ENCODE results near the gene RASA3.

Gene RASA3

GRCh38 chr13:114173272-114173671, 40.8 kb upstream of the RASA3 start:
- Histone ChIP-seq H3K27ac (ENCODE audit: insufficient read depth in 1 of 2, low read depth in 1 of 2, low read length in 2 of 2, poor library complexity in 1 of 2, severe bottlenecking in 2 of 2) (no peak overlapping the region), H3K4me3 (ENCODE audit: control insufficient read depth in 1 of 7, extremely low read depth in 1 of 7, insufficient read depth in 4 of 7, low read depth in 2 of 7, low read length in 6 of 7) (no peak overlapping the region), H3K9me3 (ENCODE audit: control extremely low read depth in 1 of 5, control insufficient read depth in 4 of 5, insufficient read depth in 2 of 5, low read depth in 1 of 5, low read length in 4 of 5) (peaks cover 2 to 24% (median 11%) of the 10 kb centered on the region in 5 experiments), H3K4me1 (ENCODE audit: control extremely low read depth in 1 of 4, control insufficient read depth in 4 of 4, insufficient read depth in 4 of 4, low read length in 3 of 4) (no peaks in the 10 kb centered on the region), H3K36me3 (ENCODE audit: control insufficient read depth in 4 of 4, insufficient read depth in 4 of 4, low read length in 3 of 4) (no peaks in the 10 kb centered on the region), H3K27me3 (replicated peaks in 2 of 5; ENCODE audit: control insufficient read depth in 4 of 5, insufficient read depth in 5 of 5, low read length in 4 of 5) (no peaks in the 10 kb centered on the region)
- WGBS (ENCODE audit: insufficient coverage): 100% methylated on average over 3 of the region's 3 CpGs
- ChIA-PET POLR2A (no interaction called here), CTCF (interaction anchor here (3.8 kb wide), 1 partner anchor 13 kb away, joined by 14 read pairs; no protein-coding TSS in a partner anchor)
- DNase-seq: no peak

GRCh38 chr13:114167885-114168284, 35.5 kb upstream of the RASA3 start:
- CTCF ChIA-PET: interaction anchor here (0.8 to 1.6 kb wide), 3 partner anchors 9 to 27 kb away, joined by 3 to 5 read pairs (median 3); no protein-coding TSS in a partner anchor
- Histone ChIP-seq H3K27ac (ENCODE audit: insufficient read depth in 1 of 2, low read depth in 1 of 2, low read length in 2 of 2, poor library complexity in 1 of 2, severe bottlenecking in 2 of 2) (no peak overlapping the region), H3K4me3 (ENCODE audit: control insufficient read depth in 1 of 7, extremely low read depth in 1 of 7, insufficient read depth in 4 of 7, low read depth in 2 of 7, low read length in 6 of 7) (no peak overlapping the region), H3K27me3 (replicated peaks in 2 of 5; ENCODE audit: control insufficient read depth in 4 of 5, insufficient read depth in 5 of 5, low read length in 4 of 5) (no peaks in the 10 kb centered on the region), H3K4me1 (ENCODE audit: control extremely low read depth in 1 of 4, control insufficient read depth in 4 of 4, insufficient read depth in 4 of 4, low read length in 3 of 4) (peaks cover 8 to 33% (median 27%) of the 10 kb centered on the region in 4 experiments), H3K36me3 (ENCODE audit: control insufficient read depth in 4 of 4, insufficient read depth in 4 of 4, low read length in 3 of 4) (no peaks in the 10 kb centered on the region), H3K9me3 (ENCODE audit: control extremely low read depth in 1 of 5, control insufficient read depth in 4 of 5, insufficient read depth in 2 of 5, low read depth in 1 of 5, low read length in 4 of 5) (peaks cover 2 to 10% (median 6%) of the 10 kb centered on the region in 5 experiments)
- WGBS (ENCODE audit: insufficient coverage): 93% methylated on average over 4 of the region's 5 CpGs
- no peak for DNase-seq
- POLR2A ChIA-PET: interaction anchor here (0.8 kb wide), 1 partner anchor 809 kb away, joined by 3 read pairs; no protein-coding TSS in a partner anchor

GRCh38 chr13:114167426-114167825, 35.0 kb upstream of the RASA3 start:
- 33% methylated on average over 5 of the region's 5 CpGs for WGBS (ENCODE audit: insufficient coverage)
- no peaks in the 10 kb centered on the region for H3K36me3 ChIP-seq (ENCODE audit: control insufficient read depth in 4 of 4, insufficient read depth in 4 of 4, low read length in 3 of 4)
- ChIA-PET POLR2A (interaction anchor here (0.8 kb wide), 1 partner anchor 808 kb away, joined by 3 read pairs; no protein-coding TSS in a partner anchor), CTCF (interaction anchor here (0.6 to 1.6 kb wide), 5 partner anchors 10 to 52 kb away, joined by 3 to 5 read pairs (median 3); no protein-coding TSS in a partner anchor)
- no peak overlapping the region for H3K27ac ChIP-seq (ENCODE audit: insufficient read depth in 1 of 2, low read depth in 1 of 2, low read length in 2 of 2, poor library complexity in 1 of 2, severe bottlenecking in 2 of 2)
- H3K9me3 ChIP-seq (ENCODE audit: control extremely low read depth in 1 of 5, control insufficient read depth in 4 of 5, insufficient read depth in 2 of 5, low read depth in 1 of 5, low read length in 4 of 5): peaks cover 2 to 10% (median 4%) of the 10 kb centered on the region in 5 experiments
- peak; percentile 53 to 85 (median 81) for DNase-seq
- H3K27me3 ChIP-seq (replicated peaks in 2 of 5; ENCODE audit: control insufficient read depth in 4 of 5, insufficient read depth in 5 of 5, low read length in 4 of 5): no peaks in the 10 kb centered on the region
- H3K4me3 ChIP-seq (ENCODE audit: control insufficient read depth in 1 of 7, extremely low read depth in 1 of 7, insufficient read depth in 4 of 7, low read depth in 2 of 7, low read length in 6 of 7): no peak overlapping the region
- H3K4me1 ChIP-seq (ENCODE audit: control extremely low read depth in 1 of 4, control insufficient read depth in 4 of 4, insufficient read depth in 4 of 4, low read length in 3 of 4): peaks cover 8 to 37% (median 31%) of the 10 kb centered on the region in 4 experiments

GRCh38 chr13:114166381-114167131, 34.1 kb upstream of the RASA3 start:
- CTCF ChIA-PET: interaction anchor here (0.6 to 1.3 kb wide), 5 partner anchors 10 to 53 kb away, joined by 3 to 5 read pairs (median 3); no protein-coding TSS in a partner anchor
- peak in 1 of 3 donors; percentile 38 for DNase-seq
- H3K36me3 ChIP-seq (ENCODE audit: control insufficient read depth in 4 of 4, insufficient read depth in 4 of 4, low read length in 3 of 4): no peaks in the 10 kb centered on the region
- WGBS (ENCODE audit: insufficient coverage): 34% methylated on average over 17 of the region's 20 CpGs
- no peak overlapping the region for H3K27ac ChIP-seq (ENCODE audit: insufficient read depth in 1 of 2, low read depth in 1 of 2, low read length in 2 of 2, poor library complexity in 1 of 2, severe bottlenecking in 2 of 2)
- peak overlapping the region in 1 of 7 experiments; percentile 25 for H3K4me3 ChIP-seq (ENCODE audit: control insufficient read depth in 1 of 7, extremely low read depth in 1 of 7, insufficient read depth in 4 of 7, low read depth in 2 of 7, low read length in 6 of 7)
- POLR2A ChIA-PET: no interaction called here
- H3K27me3 ChIP-seq (replicated peaks in 2 of 5; ENCODE audit: control insufficient read depth in 4 of 5, insufficient read depth in 5 of 5, low read length in 4 of 5): no peaks in the 10 kb centered on the region
- peaks cover 0 to 5% (median 1%) of the 10 kb centered on the region in 5 experiments for H3K9me3 ChIP-seq (ENCODE audit: control extremely low read depth in 1 of 5, control insufficient read depth in 4 of 5, insufficient read depth in 2 of 5, low read depth in 1 of 5, low read length in 4 of 5)
- H3K4me1 ChIP-seq (ENCODE audit: control extremely low read depth in 1 of 4, control insufficient read depth in 4 of 4, insufficient read depth in 4 of 4, low read length in 3 of 4): peaks cover 8 to 46% (median 40%) of the 10 kb centered on the region in 4 experiments

- CTCF ChIA-PET: interaction anchor here (1.6 kb wide), 1 partner anchor 30 kb away, joined by 4 read pairs; no protein-coding TSS in a partner anchor
- WGBS (ENCODE audit: insufficient coverage): 90% methylated on average over 26 of the region's 26 CpGs
- no peaks in the 10 kb centered on the region for H3K27me3 ChIP-seq (replicated peaks in 2 of 5; ENCODE audit: control insufficient read depth in 4 of 5, insufficient read depth in 5 of 5, low read length in 4 of 5)
These were observed 32.4 kb upstream of the RASA3 start for GRCh38 chr13:114164681-114165429.

GRCh38 chr13:114164053-114164452, 31.6 kb upstream of the RASA3 start:
- no peak overlapping the region for H3K4me3 ChIP-seq (ENCODE audit: control insufficient read depth in 1 of 7, extremely low read depth in 1 of 7, insufficient read depth in 4 of 7, low read depth in 2 of 7, low read length in 6 of 7)
- ChIA-PET POLR2A (no interaction called here), CTCF (interaction anchor here (0.8 to 1.6 kb wide), 2 partner anchors 33 to 59 kb away, joined by 3 to 4 read pairs; no protein-coding TSS in a partner anchor)
- H3K27me3 ChIP-seq (replicated peaks in 2 of 5; ENCODE audit: control insufficient read depth in 4 of 5, insufficient read depth in 5 of 5, low read length in 4 of 5): no peaks in the 10 kb centered on the region
- no peaks in the 10 kb centered on the region for H3K36me3 ChIP-seq (ENCODE audit: control insufficient read depth in 4 of 4, insufficient read depth in 4 of 4, low read length in 3 of 4)
- DNase-seq: no peak
- peaks cover 8 to 52% (median 47%) of the 10 kb centered on the region in 4 experiments for H3K4me1 ChIP-seq (ENCODE audit: control extremely low read depth in 1 of 4, control insufficient read depth in 4 of 4, insufficient read depth in 4 of 4, low read length in 3 of 4)
- H3K27ac ChIP-seq (ENCODE audit: insufficient read depth in 1 of 2, low read depth in 1 of 2, low read length in 2 of 2, poor library complexity in 1 of 2, severe bottlenecking in 2 of 2): no peak overlapping the region
- WGBS (ENCODE audit: insufficient coverage): 91% methylated on average over 4 of the region's 14 CpGs
- no peaks in the 10 kb centered on the region for H3K9me3 ChIP-seq (ENCODE audit: control extremely low read depth in 1 of 5, control insufficient read depth in 4 of 5, insufficient read depth in 2 of 5, low read depth in 1 of 5, low read length in 4 of 5)

More at GRCh38 chr13:114164681-114165429, 32.4 kb upstream of the RASA3 start:
- no peak for DNase-seq
- H3K36me3 ChIP-seq (ENCODE audit: control insufficient read depth in 4 of 4, insufficient read depth in 4 of 4, low read length in 3 of 4): no peaks in the 10 kb centered on the region
- POLR2A ChIA-PET: no interaction called here
- H3K27ac ChIP-seq (ENCODE audit: insufficient read depth in 1 of 2, low read depth in 1 of 2, low read length in 2 of 2, poor library complexity in 1 of 2, severe bottlenecking in 2 of 2): no peak overlapping the region
- peaks cover 8 to 52% (median 47%) of the 10 kb centered on the region in 4 experiments for H3K4me1 ChIP-seq (ENCODE audit: control extremely low read depth in 1 of 4, control insufficient read depth in 4 of 4, insufficient read depth in 4 of 4, low read length in 3 of 4)
- H3K9me3 ChIP-seq (ENCODE audit: control extremely low read depth in 1 of 5, control insufficient read depth in 4 of 5, insufficient read depth in 2 of 5, low read depth in 1 of 5, low read length in 4 of 5): no peaks in the 10 kb centered on the region
- no peak overlapping the region for H3K4me3 ChIP-seq (ENCODE audit: control insufficient read depth in 1 of 7, extremely low read depth in 1 of 7, insufficient read depth in 4 of 7, low read depth in 2 of 7, low read length in 6 of 7)
